ENCODE data around the gene TBP.

TBP gene

DNA sequence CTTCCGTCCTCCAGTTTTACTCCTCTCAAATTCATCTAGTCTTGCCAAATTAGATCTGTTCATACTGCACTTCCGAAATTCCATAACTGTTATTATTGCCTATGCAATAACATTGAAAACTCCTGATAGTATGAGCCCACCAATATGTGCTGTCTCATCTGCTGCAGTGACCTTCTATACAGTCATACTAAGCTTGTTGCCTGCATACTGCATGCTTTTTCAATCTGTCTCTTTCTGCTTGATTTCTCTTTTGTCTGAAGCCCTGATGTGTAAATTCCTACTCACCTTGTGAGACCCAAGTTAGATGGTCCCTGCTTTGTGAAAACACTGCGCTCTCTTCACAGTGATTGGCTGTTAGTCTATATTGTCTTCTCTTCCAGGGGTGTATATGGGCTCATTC is 1.1 kb downstream of the TBP start:
- Histone ChIP-seq H3K14ac (ENCODE audit: low read length) (no peak overlapping the region), H3K9me3 (ENCODE audit: insufficient read depth, low read depth, low read length) (no peaks in the 10 kb centered on the region), H3K4me3 (ENCODE audit: low read depth, low read length) (no peak overlapping the region), H2BK120ac (ENCODE audit: insufficient read depth, low read length, poor library complexity) (no peak overlapping the region), H3K9ac (ENCODE audit: low read length) (no peak overlapping the region), H3K36me3 (ENCODE audit: control insufficient read depth in 1 of 2, insufficient read depth in 2 of 2, low read length in 2 of 2) (peaks cover 1 to 2% of the 10 kb centered on the region in 2 experiments), H3K79me2 (ENCODE audit: control insufficient read depth, insufficient read depth, low read length, poor library complexity) (peaks cover 14% of the 10 kb centered on the region), H3K4me2 (ENCODE audit: low read length) (peak overlapping the region; percentile 93), H3K27me3 (ENCODE audit: insufficient read depth, low read length) (no peaks in the 10 kb centered on the region), H2BK12ac (ENCODE audit: low read length) (no peak overlapping the region), H4K91ac (ENCODE audit: low read depth, low read length) (no peak overlapping the region), H3K4ac (ENCODE audit: low read depth, low read length) (peak overlapping the region; percentile 3), H4K8ac (ENCODE audit: low read depth, low read length) (no peak overlapping the region), H2AFZ (ENCODE audit: insufficient read depth, low read length, poor library complexity) (no peak overlapping the region), H3K4me1 (ENCODE audit: control insufficient read depth in 1 of 2, insufficient read depth in 2 of 2, low read length in 2 of 2) (peaks cover 2 to 5% of the 10 kb centered on the region in 2 experiments), H2BK5ac (ENCODE audit: low read depth, low read length, poor library complexity) (no peak overlapping the region), H4K12ac (ENCODE audit: low read depth, low read length) (no peak overlapping the region), H2AK5ac (ENCODE audit: low read length) (no peak overlapping the region), H3K79me1 (ENCODE audit: low read length) (peaks cover 9% of the 10 kb centered on the region), H3K23ac (ENCODE audit: low read length) (no peak overlapping the region), H3K27ac (ENCODE audit: low read depth, low read length) (no peak overlapping the region), H3K18ac (ENCODE audit: low read length) (no peak overlapping the region)
- DNase-seq = no peak
- WGBS (ENCODE audit: extremely low coverage, insufficient coverage, insufficient read length) = no CpG with 5 or more reads among the region's 3 CpGs

- Histone ChIP-seq H3K9me3 (ENCODE audit: insufficient read depth, low read depth, low read length) (no peaks in the 10 kb centered on the region), H3K14ac (ENCODE audit: low read length) (no peak overlapping the region), H3K9ac (ENCODE audit: low read length) (no peak overlapping the region), H3K79me1 (ENCODE audit: low read length) (no peaks in the 10 kb centered on the region), H3K36me3 (ENCODE audit: control insufficient read depth in 1 of 2, insufficient read depth in 2 of 2, low read length in 2 of 2) (peaks cover 9 to 17% of the 10 kb centered on the region in 2 experiments), H4K8ac (ENCODE audit: low read depth, low read length) (no peak overlapping the region), H3K79me2 (ENCODE audit: control insufficient read depth, insufficient read depth, low read length, poor library complexity) (peaks cover 1% of the 10 kb centered on the region), H4K12ac (ENCODE audit: low read depth, low read length) (no peak overlapping the region), H3K4me1 (ENCODE audit: control insufficient read depth in 1 of 2, insufficient read depth in 2 of 2, low read length in 2 of 2) (no peaks in the 10 kb centered on the region), H3K23ac (ENCODE audit: low read length) (no peak overlapping the region), H3K27me3 (ENCODE audit: insufficient read depth, low read length) (no peaks in the 10 kb centered on the region), H3K4me2 (ENCODE audit: low read length) (no peak overlapping the region), H3K18ac (ENCODE audit: low read length) (no peak overlapping the region), H2AK5ac (ENCODE audit: low read length) (no peak overlapping the region), H2BK120ac (ENCODE audit: insufficient read depth, low read length, poor library complexity) (no peak overlapping the region), H2BK12ac (ENCODE audit: low read length) (no peak overlapping the region), H3K4ac (ENCODE audit: low read depth, low read length) (no peak overlapping the region), H2AFZ (ENCODE audit: insufficient read depth, low read length, poor library complexity) (no peak overlapping the region), H2BK5ac (ENCODE audit: low read depth, low read length, poor library complexity) (no peak overlapping the region), H3K4me3 (ENCODE audit: low read depth, low read length) (no peak overlapping the region), H3K27ac (ENCODE audit: low read depth, low read length) (no peak overlapping the region), H4K91ac (ENCODE audit: low read depth, low read length) (no peak overlapping the region)
- no peak for DNase-seq
- WGBS (ENCODE audit: extremely low coverage, insufficient coverage, insufficient read length) = no CpG with 5 or more reads among the region's 4 CpGs
Measured at GRCh38 chr6:170561555-170561954, 7.4 kb downstream of the TBP start.

- no peak overlapping the region for H3K18ac ChIP-seq (ENCODE audit: low read length)
Measured at GRCh38 chr6:170564936-170565530, 10.9 kb downstream of the TBP start.

DNA sequence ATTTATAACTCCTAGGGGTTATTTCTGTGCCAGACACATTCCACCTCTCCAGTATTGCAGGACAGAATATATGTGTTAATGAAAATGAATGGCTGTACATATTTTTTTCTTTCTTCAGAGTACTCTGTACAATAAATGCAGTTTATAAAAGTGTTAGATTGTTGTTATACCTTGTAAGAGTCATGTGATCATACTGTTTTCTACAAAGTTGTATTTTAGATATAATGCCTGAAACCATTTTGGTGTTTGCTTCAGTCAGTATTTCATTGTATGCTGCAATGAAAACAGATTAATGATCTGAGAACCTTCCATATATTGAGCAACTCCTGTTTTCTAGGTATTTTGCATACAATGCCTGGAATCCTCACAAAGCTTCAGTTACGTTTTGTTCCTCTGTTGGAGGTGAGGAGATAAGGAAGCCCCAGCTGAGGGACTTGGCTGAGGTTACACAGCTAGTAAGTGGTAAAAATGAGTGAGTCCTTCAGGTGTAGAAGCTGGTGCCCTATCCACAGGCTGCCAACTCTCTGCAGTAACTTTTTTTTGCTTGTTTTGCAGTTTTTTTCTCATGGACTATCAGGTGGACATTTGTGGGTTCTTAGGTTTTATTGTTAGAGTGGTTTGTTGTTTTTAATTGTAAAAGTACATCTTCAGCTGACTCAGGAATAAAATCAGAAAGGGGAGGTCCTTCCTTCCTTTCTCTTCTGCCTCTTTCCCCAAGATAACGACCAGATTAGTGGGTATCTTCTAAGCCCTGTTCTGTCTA is 18.7 kb downstream of the TBP start:
- no peak overlapping the region for H4K12ac ChIP-seq (ENCODE audit: low read depth, low read length)
- no peak overlapping the region for H3K27ac ChIP-seq (ENCODE audit: low read depth, low read length)
- no peak overlapping the region for H3K9ac ChIP-seq (ENCODE audit: low read length)
- H2AFZ ChIP-seq (ENCODE audit: insufficient read depth, low read length, poor library complexity) = no peak overlapping the region
- no peak overlapping the region for H3K14ac ChIP-seq (ENCODE audit: low read length)
- no peak overlapping the region for H4K8ac ChIP-seq (ENCODE audit: low read depth, low read length)
- H4K91ac ChIP-seq (ENCODE audit: low read depth, low read length) = no peak overlapping the region
- H3K4me2 ChIP-seq (ENCODE audit: low read length) = no peak overlapping the region
- no peak overlapping the region for H3K18ac ChIP-seq (ENCODE audit: low read length)
- no peak overlapping the region for H3K4ac ChIP-seq (ENCODE audit: low read depth, low read length)
- H2BK12ac ChIP-seq (ENCODE audit: low read length) = no peak overlapping the region
- no peak overlapping the region for H3K23ac ChIP-seq (ENCODE audit: low read length)
- WGBS (ENCODE audit: extremely low coverage, insufficient coverage, insufficient read length) = no CpG with 5 or more reads among the region's 2 CpGs
- no peak overlapping the region for H2AK5ac ChIP-seq (ENCODE audit: low read length)
- peaks cover 18 to 32% of the 10 kb centered on the region in 2 experiments for H3K36me3 ChIP-seq (ENCODE audit: control insufficient read depth in 1 of 2, insufficient read depth in 2 of 2, low read length in 2 of 2)
- H2BK120ac ChIP-seq (ENCODE audit: insufficient read depth, low read length, poor library complexity) = no peak overlapping the region
- no peak overlapping the region for H3K4me3 ChIP-seq (ENCODE audit: low read depth, low read length)
- H3K4me1 ChIP-seq (ENCODE audit: control insufficient read depth in 1 of 2, insufficient read depth in 2 of 2, low read length in 2 of 2) = no peaks in the 10 kb centered on the region
- no peaks in the 10 kb centered on the region for H3K27me3 ChIP-seq (ENCODE audit: insufficient read depth, low read length)
- no peaks in the 10 kb centered on the region for H3K79me2 ChIP-seq (ENCODE audit: control insufficient read depth, insufficient read depth, low read length, poor library complexity)
- no peaks in the 10 kb centered on the region for H3K79me1 ChIP-seq (ENCODE audit: low read length)
- no peaks in the 10 kb centered on the region for H3K9me3 ChIP-seq (ENCODE audit: insufficient read depth, low read depth, low read length)
- DNase-seq = no peak
- H2BK5ac ChIP-seq (ENCODE audit: low read depth, low read length, poor library complexity) = no peak overlapping the region

More at GRCh38 chr6:170564936-170565530, 10.9 kb downstream of the TBP start:
- H3K79me1 ChIP-seq (ENCODE audit: low read length) = no peaks in the 10 kb centered on the region
- H3K23ac ChIP-seq (ENCODE audit: low read length) = no peak overlapping the region
- H4K8ac ChIP-seq (ENCODE audit: low read depth, low read length) = no peak overlapping the region
- H3K27ac ChIP-seq (ENCODE audit: low read depth, low read length) = no peak overlapping the region
- no peaks in the 10 kb centered on the region for H3K27me3 ChIP-seq (ENCODE audit: insufficient read depth, low read length)
- H3K9ac ChIP-seq (ENCODE audit: low read length) = no peak overlapping the region
- H3K79me2 ChIP-seq (ENCODE audit: control insufficient read depth, insufficient read depth, low read length, poor library complexity) = no peaks in the 10 kb centered on the region
- peak in 1 of 2 donors; percentile 62 for DNase-seq
- no peak overlapping the region for H3K14ac ChIP-seq (ENCODE audit: low read length)
- H4K91ac ChIP-seq (ENCODE audit: low read depth, low read length) = no peak overlapping the region
- H2BK120ac ChIP-seq (ENCODE audit: insufficient read depth, low read length, poor library complexity) = no peak overlapping the region
- no peak overlapping the region for H2AFZ ChIP-seq (ENCODE audit: insufficient read depth, low read length, poor library complexity)
- H3K4ac ChIP-seq (ENCODE audit: low read depth, low read length) = no peak overlapping the region
- no peak overlapping the region for H2BK5ac ChIP-seq (ENCODE audit: low read depth, low read length, poor library complexity)
- peaks cover 20 to 26% of the 10 kb centered on the region in 2 experiments for H3K36me3 ChIP-seq (ENCODE audit: control insufficient read depth in 1 of 2, insufficient read depth in 2 of 2, low read length in 2 of 2)
- no peaks in the 10 kb centered on the region for H3K4me1 ChIP-seq (ENCODE audit: control insufficient read depth in 1 of 2, insufficient read depth in 2 of 2, low read length in 2 of 2)
- H3K4me3 ChIP-seq (ENCODE audit: low read depth, low read length) = no peak overlapping the region
- H2BK12ac ChIP-seq (ENCODE audit: low read length) = no peak overlapping the region
- no peak overlapping the region for H4K12ac ChIP-seq (ENCODE audit: low read depth, low read length)
- no peak overlapping the region for H2AK5ac ChIP-seq (ENCODE audit: low read length)
- no peak overlapping the region for H3K4me2 ChIP-seq (ENCODE audit: low read length)
- no CpG with 5 or more reads among the region's 8 CpGs for WGBS (ENCODE audit: extremely low coverage, insufficient coverage, insufficient read length)
- no peaks in the 10 kb centered on the region for H3K9me3 ChIP-seq (ENCODE audit: insufficient read depth, low read depth, low read length)
